Embryonic facial prominence (tissue), 1 donor: ENCODE data around the gene ZNF778.

Experiments
- DNase-seq: peaks from one replicate; pipeline ENCODE4 v3.0.0-alpha.2; 2016; ENCODE audit errors: extremely low spot score

Gene ZNF778

GRCh38 chr16:89275837-89276720 lies 58.6 kb downstream of the ZNF778 start:
- DNase-seq: no peak

- DNase-seq: no peak
These were observed 59.5 kb downstream of the ZNF778 start for GRCh38 chr16:89277049-89277448.

DNA sequence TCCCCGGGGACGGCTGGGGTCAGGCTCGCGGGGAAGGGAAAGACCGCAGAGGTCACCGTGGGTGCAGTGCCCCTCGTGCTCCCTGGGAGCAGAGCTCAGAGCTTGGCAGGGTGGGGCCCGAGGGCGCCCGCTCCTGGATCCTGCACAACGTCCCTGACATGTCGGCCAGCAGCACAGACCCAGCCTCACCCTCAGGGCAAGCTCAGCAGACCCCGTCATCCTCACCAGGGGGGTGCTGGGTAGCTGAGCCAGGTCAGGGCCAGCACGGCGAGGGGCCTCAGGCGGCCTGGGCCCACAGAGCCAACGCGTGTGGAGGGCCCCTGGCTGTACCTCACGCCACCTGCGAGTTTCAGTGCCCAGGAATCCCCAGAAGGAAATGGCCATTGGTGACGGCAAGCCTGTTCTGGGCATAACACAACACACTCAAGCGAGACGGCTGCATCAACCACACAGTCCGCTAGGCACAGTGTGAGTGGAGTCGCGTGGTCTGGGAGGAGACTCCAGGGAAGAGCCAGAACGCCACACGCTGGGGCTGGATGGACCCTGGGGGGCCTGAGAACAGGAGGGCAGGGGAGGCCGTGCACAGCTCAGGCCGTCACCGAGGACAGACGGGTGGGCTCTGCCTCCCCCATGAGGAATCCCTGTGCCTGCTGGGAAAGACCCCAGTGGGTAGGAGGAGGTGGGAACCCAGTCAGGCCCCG lies 60.3 kb downstream of the ZNF778 start:
- no peak for DNase-seq

DNA sequence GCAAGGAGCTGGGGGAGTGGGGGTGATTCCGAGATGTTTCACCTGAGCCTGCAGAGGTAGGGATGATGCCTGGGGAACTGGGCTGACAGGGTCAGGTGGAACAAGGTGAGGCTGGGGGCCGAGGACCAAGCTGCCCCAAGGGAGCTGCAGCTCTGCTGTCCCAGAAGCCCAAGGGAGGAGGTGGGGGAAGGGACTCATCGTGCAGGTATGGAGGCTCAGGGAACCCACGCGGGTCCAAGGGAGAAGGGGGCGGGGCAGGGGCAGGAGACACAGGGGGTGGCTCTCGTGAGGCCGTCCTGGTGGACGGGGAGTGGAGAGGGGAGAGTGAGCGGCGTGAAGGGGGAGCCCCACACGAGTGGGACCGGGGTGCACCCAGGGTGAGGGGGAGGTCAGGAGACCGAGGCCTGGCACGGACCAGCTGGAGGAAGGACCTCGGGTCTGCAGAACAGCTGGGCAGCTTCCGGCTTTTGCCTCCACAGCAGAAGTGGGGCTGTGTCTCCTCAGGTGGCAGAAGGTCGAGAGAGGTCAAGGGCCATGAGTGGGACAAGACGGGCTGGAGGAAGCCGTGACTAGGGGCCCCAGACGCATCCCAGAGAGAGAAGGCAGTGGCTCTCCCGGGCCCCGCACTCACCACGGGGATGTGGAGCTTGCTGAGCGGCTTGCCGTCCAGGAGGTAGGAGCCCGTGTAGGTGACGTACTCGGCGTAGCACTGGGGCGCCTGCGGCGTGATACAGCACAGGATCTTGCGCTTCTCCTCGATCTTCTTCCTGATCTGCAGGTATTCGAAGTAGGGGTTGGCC lies 61.1 kb downstream of the ZNF778 start:
- DNase-seq: no peak

GRCh38 chr16:89279666-89280481 lies 62.4 kb downstream of the ZNF778 start:
- no peak for DNase-seq

DNA sequence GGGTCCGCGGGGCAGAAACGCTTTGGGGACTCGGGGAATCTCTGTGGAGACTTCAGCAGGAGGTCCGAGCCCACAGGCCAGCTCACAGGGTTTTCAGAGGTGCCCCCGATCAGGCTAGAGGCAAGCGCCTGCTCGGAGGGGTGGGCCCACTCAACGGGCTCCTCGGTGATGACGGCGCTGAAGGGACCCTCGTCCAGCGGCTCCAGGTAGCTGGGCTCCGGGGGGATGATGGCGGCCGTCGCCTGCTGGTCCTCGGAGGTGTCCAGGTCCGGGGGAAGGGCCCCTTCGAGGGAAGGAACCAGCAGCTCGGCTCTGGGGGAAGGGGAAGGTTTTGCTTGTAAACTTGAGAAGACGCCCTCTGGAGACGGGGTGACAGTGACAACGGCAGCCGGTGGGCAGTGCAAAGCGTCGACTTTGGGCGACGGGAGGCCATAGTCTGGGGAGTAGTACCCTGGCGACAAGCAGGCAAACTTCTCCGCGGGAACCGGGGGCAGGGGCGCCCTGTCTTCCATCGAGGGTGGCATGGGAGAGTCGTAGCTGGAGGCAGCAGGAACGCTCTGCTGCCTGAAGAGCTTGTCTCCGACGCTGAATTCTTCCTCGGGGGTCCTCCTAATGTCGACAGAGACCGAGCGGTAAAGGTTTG lies 63.2 kb downstream of the ZNF778 start:
- no peak for DNase-seq

- DNase-seq: no peak
These were observed 63.7 kb downstream of the ZNF778 start for GRCh38 chr16:89281189-89281577.

DNA sequence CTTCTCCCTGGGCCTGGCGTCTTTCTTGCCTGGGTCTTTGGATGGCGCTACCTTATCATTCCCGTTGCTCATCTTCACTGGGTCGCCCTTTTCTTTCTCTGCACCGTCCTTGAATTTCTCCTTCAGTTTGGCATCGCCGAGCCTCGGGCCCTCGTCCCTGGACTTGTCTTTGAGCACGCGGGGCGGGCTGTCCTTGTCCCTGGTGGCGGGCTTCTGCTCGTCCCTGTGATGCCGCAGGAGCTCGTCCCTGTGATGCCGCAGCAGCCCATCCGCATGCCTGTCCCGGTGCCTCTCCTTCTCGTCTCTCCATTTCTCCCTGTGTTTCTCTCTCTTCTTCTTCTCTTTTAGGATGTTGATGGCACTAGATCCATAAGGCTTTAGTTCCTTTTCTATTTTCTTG lies 64.3 kb downstream of the ZNF778 start:
- DNase-seq: no peak

GRCh38 chr16:89282523-89282922 lies 65.0 kb downstream of the ZNF778 start:
- no peak for DNase-seq

DNA sequence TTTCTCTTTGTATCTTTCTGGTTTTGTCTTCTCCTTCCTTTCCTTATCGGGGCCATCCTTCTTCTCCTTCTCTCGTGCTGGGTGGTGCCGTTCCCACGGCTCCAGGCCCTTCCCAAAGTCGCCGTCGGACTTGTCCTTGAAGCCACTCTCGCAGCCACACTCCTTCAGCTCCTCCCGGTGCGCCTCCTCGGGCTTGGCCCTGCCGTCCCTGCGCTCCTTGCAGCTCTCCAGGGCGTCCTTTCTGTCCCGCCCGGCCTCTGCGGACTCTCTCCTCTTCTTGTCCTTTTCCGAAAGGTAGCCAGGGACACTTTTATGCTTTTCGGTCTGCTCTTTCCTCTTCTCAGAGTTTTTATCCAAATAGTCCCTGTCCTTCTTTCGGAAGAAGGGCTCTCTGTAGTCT lies 65.9 kb downstream of the ZNF778 start:
- no peak for DNase-seq

DNA sequence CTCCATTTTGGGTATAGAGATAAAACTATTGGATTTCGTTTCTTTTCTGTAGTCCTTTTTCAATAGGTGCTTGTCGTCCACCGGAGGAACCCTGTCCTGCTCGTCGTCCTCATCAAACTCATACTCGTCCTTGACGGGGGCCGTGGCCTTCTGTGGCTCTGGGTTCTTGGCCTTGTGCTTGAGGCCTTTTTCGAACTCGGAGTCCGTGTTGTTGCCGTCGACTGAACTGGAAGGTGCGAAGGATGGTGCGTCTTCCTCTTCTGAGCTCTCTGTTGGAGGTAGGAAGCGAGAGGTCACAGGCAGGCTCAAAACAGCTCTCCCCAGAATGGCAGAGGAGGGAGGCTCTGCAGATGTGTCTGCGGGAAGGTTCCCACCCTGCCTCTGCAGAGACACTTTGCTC lies 67.9 kb downstream of the ZNF778 start:
- no peak for DNase-seq

- no peak for DNase-seq
These were observed 68.6 kb downstream of the ZNF778 start for GRCh38 chr16:89286096-89286495.
